Esophagus squamous epithelium (tissue), 4 donors: Measurements from ENCODE around the gene ANO8.

ENCODE experiments used
- CTCF ChIP-seq, 6 experiments: fragments of 450-650 bp in 4 of 6; fragments of 200-600 bp in 2 of 6; sonication (generic) in 2 of 6; IDR thresholded peaks; one replicate each; pipeline ENCODE4 v1.5.1; 2016 to 2019; ENCODE audit warnings: antibody characterized with exemption in 6 of 6, mild to moderate bottlenecking in 4 of 6, moderate library complexity in 4 of 6
- POLR2A ChIP-seq, 4 donors: fragments of 450-650 bp; IDR thresholded peaks; one replicate each; pipeline ENCODE4 v1.6.1; 2017; ENCODE audit warnings: antibody characterized with exemption in 4 of 4, mild to moderate bottlenecking in 4 of 4, moderate library complexity in 3 of 4

DNA sequence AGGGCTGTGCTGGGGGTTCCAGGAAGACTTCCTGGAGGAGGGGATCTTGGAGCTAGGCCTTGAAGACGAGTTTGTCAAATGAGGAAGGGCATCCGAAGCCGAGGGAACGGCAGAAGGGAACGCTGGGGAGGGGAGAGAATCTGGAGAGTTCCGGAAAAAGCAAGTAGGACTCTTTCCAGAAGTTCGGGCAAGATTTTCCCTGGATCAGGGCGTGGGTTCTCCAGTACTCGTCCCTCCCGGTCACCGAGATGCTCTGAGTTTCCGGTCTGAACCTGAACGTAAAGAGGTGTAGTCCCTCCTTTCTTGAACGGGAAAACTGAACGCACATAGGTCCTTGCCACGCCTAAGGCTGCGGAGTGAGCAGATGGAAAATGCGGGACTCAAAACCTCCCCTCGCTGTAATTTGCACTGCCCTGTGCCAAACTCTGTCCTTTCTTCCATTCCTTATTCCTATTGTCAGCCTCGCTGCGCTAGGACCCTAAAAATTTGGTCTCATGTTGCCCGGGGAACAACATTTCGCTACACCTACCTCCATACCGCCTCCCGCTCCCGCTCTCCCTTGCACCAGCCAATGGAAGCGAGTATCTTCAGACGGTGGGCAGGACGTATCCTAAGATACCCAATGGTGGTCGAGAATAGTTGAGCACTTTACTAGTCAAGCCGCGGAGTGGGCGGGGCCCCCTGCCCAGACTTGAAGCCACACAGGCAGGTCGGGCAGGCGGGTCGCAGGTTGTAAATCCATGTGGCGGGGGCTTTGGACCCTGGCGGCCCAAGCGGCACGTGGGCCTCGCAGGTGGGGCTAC lies 2.4 kb upstream of the ANO8 start, which contains the start of gene GTPBP3:
- TF ChIP-seq CTCF (IDR thresholded peaks at IDR 0.05) (no peak), POLR2A (IDR thresholded peaks at IDR 0.05) (peak in 1 of 4 donors; percentile 40)
